GM12892 (cell line): ENCODE results near the gene DNMT3B.

ENCODE experiments used
- POLR2A ChIP-seq: IDR thresholded peaks from 2 replicates; pipeline ENCODE4 v1.6.1; 2011; ENCODE audit warnings: low read depth, low read length, control low read depth
- POLR2AphosphoS5 ChIP-seq: IDR thresholded peaks from 2 replicates; pipeline ENCODE4 v1.6.1; 2011; ENCODE audit warnings: low read depth, low read length, control low read depth
- TAF1 ChIP-seq: IDR thresholded peaks from 2 replicates; pipeline ENCODE4 v1.6.1; 2011; ENCODE audit warnings: low read depth, mild to moderate bottlenecking, control low read depth, low read length, borderline replicate concordance

DNA sequence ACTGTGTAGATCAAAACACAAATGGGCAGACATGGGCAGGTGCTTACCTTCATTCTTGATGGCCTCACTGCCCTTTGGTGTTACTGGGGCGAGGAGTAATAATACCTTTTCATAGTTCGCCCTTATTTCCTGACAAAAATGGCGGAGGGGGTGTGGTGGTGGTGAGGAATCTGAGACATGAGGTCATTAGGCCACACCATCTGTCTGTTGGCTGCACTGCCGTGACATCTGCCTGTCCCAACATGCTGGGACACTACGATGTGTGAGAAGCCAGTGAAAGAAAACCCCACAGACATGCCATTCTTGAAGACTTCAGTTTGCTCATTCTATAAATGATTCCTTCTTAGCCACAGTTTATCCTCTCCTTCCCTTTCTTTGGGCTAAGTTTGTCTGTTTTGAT is 44.2 kb downstream of the DNMT3B start:
- TF ChIP-seq POLR2AphosphoS5 (no peak), POLR2A (no peak), TAF1 (no peak)
